H54 (cell line): ENCODE results near the gene TMC6.
A peak's percentile ranks its signal among the peaks of the same experiment; 100 is the strongest.

Experiments used
- DNase-seq: peaks from one replicate; pipeline ENCODE4 v3.0.0; 2011; ENCODE audit warnings: low spot score, mixed read lengths; ENCODE audit not compliant: insufficient read length
- FAIRE-seq: peaks from 3 replicates; lab custom pipeline; 2011; peaks lifted over from hg19 to GRCh38; lab: Jason Lieb, UNC
- POLR2A ChIP-seq: IDR thresholded peaks from 2 replicates; pipeline ENCODE4 v1.6.1; 2011; ENCODE audit warnings: low read depth, mild to moderate bottlenecking, low read length

The TMC6 gene

GRCh38 chr17:78137392-78138203, 9.0 kb upstream of the TMC6 start:
- DNase-seq, result no peak
- no peak for FAIRE-seq
- no peak for TF ChIP-seq POLR2A

GRCh38 chr17:78135858-78136500, 7.4 kb upstream of the TMC6 start:
- TF ChIP-seq POLR2A, result no peak
- DNase-seq, result no peak
- FAIRE-seq, result no peak

- DNase-seq, result no peak
- TF ChIP-seq POLR2A, result no peak
- FAIRE-seq, result no peak
Measured at GRCh38 chr17:78134899-78135385, 6.4 kb upstream of the TMC6 start.

GRCh38 chr17:78133971-78134898, 5.7 kb upstream of the TMC6 start:
- no peak for FAIRE-seq
- peak; percentile 69 for DNase-seq

GRCh38 chr17:78133179-78133951, 4.8 kb upstream of the TMC6 start:
- no peak for TF ChIP-seq POLR2A
- FAIRE-seq (no peak), DNase-seq (no peak)

More at GRCh38 chr17:78133971-78134898, 5.7 kb upstream of the TMC6 start:
- no peak for TF ChIP-seq POLR2A

GRCh38 chr17:78132767-78133178, 4.2 kb upstream of the TMC6 start:
- FAIRE-seq, result no peak
- no peak for DNase-seq
- no peak for TF ChIP-seq POLR2A

GRCh38 chr17:78132084-78132676, 3.6 kb upstream of the TMC6 start:
- no peak for TF ChIP-seq POLR2A
- no peak for FAIRE-seq
- no peak for DNase-seq

GRCh38 chr17:78131172-78132083, 2.9 kb upstream of the TMC6 start:
- DNase-seq (no peak), FAIRE-seq (no peak)
- no peak for TF ChIP-seq POLR2A

- TF ChIP-seq POLR2A, result no peak
- FAIRE-seq (no peak), DNase-seq (no peak)
Measured at GRCh38 chr17:78130437-78131101, 2.0 kb upstream of the TMC6 start, which contains the start of gene TMC8. TMC8 (plus strand) TSS chr17:78130771; CDS start chr17:78131589, 818 bp downstream.

GRCh38 chr17:78130090-78130436, 1.5 kb upstream of the TMC6 start:
- no peak for TF ChIP-seq POLR2A
- no peak for DNase-seq
- no peak for FAIRE-seq

GRCh38 chr17:78129351-78130089, 965 bp upstream of the TMC6 start:
- DNase-seq (no peak), FAIRE-seq (no peak)
- TF ChIP-seq POLR2A, result no peak
